MM.1S (cell line): ENCODE data around the gene MEGF10.

Experiments
- DNase-seq: peaks from one replicate; pipeline ENCODE4 v3.0.0-alpha.2; 2015
- H2AFZ ChIP-seq: fragments of 300-600 bp; sonication (generic); 2 replicates; pipeline ENCODE4 v1.6.0; 2016; ENCODE audit warnings: antibody characterized with exemption, low read length
- H3F3A ChIP-seq: fragments of 300-600 bp; sonication (generic); 2 replicates; pipeline ENCODE4 v1.6.1; 2016; ENCODE audit warnings: mild to moderate bottlenecking, antibody characterized with exemption, low read length, moderate library complexity, mixed read lengths; ENCODE audit not compliant: insufficient read depth
- H3K27ac ChIP-seq: fragments of 300-600 bp; sonication (generic); 2 replicates; pipeline ENCODE4 v1.5.1; 2016; ENCODE audit warnings: mild to moderate bottlenecking, low read length
- H3K27me3 ChIP-seq: fragments of 300-600 bp; sonication (generic); replicated peaks from 2 replicates; pipeline ENCODE4 v1.6.0; 2016; ENCODE audit warnings: low read length; ENCODE audit not compliant: insufficient read depth
- H3K36me3 ChIP-seq: fragments of 300-600 bp; sonication (generic); replicated peaks from 2 replicates; pipeline ENCODE4 v1.6.1; 2016; ENCODE audit warnings: mild to moderate bottlenecking, low read length, mixed read lengths; ENCODE audit not compliant: insufficient read depth
- H3K4me1 ChIP-seq: fragments of 300-600 bp; sonication (generic); 2 replicates; pipeline ENCODE4 v1.6.1; 2016; ENCODE audit warnings: low read length, mixed read lengths
- H3K4me2 ChIP-seq: fragments of 300-600 bp; sonication (generic); 2 replicates; pipeline ENCODE4 v1.6.0; 2016; ENCODE audit warnings: low read depth, low read length
- H3K4me3 ChIP-seq: fragments of 300-600 bp; sonication (generic); 2 replicates; pipeline ENCODE4 v1.5.1; 2016; ENCODE audit warnings: low read length, mixed read lengths
- H3K79me2 ChIP-seq: fragments of 300-600 bp; sonication (generic); 2 replicates; pipeline ENCODE4 v1.6.1; 2016; ENCODE audit warnings: mixed run types, low read length, mixed read lengths
- H3K9ac ChIP-seq: fragments of 300-600 bp; sonication (generic); 2 replicates; pipeline ENCODE4 v1.6.1; 2016; ENCODE audit warnings: low read length, mixed read lengths
- H3K9me2 ChIP-seq: fragments of 300-600 bp; sonication (generic); replicated peaks from 2 replicates; pipeline ENCODE4 v1.6.1; 2016; ENCODE audit warnings: mild to moderate bottlenecking, low read length, mixed read lengths; ENCODE audit not compliant: insufficient read depth
- H3K9me3 ChIP-seq: fragments of 300-600 bp; sonication (generic); replicated peaks from 2 replicates; pipeline ENCODE4 v1.6.1; 2016; ENCODE audit warnings: mild to moderate bottlenecking, low read length, mixed read lengths; ENCODE audit not compliant: insufficient read depth
- H4K20me1 ChIP-seq: fragments of 300-600 bp; sonication (generic); 2 replicates; pipeline ENCODE4 v1.6.1; 2016; ENCODE audit warnings: mild to moderate bottlenecking, low read length, moderate library complexity, mixed read lengths; ENCODE audit not compliant: insufficient read depth
- CTCF ChIP-seq: fragments of 300-600 bp; sonication (generic); IDR thresholded peaks from 2 replicates; pipeline ENCODE4 v1.5.1; 2016; ENCODE audit warnings: antibody characterized with exemption, low read length, mixed read lengths
- EZH2 ChIP-seq: fragments of 300-600 bp; sonication (generic); optimal IDR thresholded peaks from 2 replicates; pipeline ENCODE3; 2017; ENCODE audit warnings: low read depth, mild to moderate bottlenecking, antibody characterized with exemption, low read length, mixed read lengths
- EZH2phosphoT487 ChIP-seq: fragments of 300-600 bp; sonication (generic); IDR thresholded peaks from 2 replicates; pipeline ENCODE4 v1.6.1; 2018; ENCODE audit warnings: antibody characterized with exemption, low read length

MEGF10 gene

DNA sequence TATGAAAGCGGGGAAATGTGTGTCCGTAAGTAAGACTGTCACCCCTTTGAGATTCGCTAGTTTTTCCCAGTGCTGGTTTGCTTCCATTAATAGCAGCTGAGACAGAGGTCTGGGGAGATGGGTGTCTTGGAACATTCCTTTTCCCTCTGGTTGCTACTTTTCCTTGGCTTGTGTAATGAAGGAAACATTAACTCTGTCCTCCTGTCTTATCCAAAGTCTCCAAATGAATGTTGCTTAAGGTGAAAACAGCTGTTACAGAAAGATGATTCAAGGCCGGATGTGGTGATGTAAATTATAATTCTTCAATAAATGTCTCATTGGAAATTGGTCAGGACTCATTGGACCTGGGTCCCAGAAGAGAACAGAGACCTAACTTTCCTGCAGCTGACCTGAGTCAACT, 50.0 kb downstream of the MEGF10 start:
- no peak for TF ChIP-seq CTCF
- TF ChIP-seq EZH2phosphoT487: no peak
- TF ChIP-seq EZH2: no peak
- Histone ChIP-seq H3K79me2 (no peaks in the 10 kb centered on the region), H3F3A (no peaks in the 10 kb centered on the region), H3K9me2 (no peaks in the 10 kb centered on the region), H3K9ac (no peak overlapping the region), H2AFZ (no peak overlapping the region), H3K9me3 (no peaks in the 10 kb centered on the region), H3K4me2 (no peak overlapping the region), H3K4me1 (no peaks in the 10 kb centered on the region), H3K36me3 (no peaks in the 10 kb centered on the region), H3K27ac (no peak overlapping the region), H4K20me1 (no peaks in the 10 kb centered on the region), H3K27me3 (no peaks in the 10 kb centered on the region), H3K4me3 (no peak overlapping the region)
- no peak for DNase-seq

- H2AFZ ChIP-seq: no peak overlapping the region
- no peak for DNase-seq
- no peak overlapping the region for H3K9ac ChIP-seq
- H3F3A ChIP-seq: no peaks in the 10 kb centered on the region
- no peaks in the 10 kb centered on the region for H3K9me2 ChIP-seq
- no peak for TF ChIP-seq EZH2phosphoT487
- no peak for TF ChIP-seq EZH2
- no peak for TF ChIP-seq CTCF
- no peaks in the 10 kb centered on the region for H3K79me2 ChIP-seq
- no peak overlapping the region for H3K4me3 ChIP-seq
- no peaks in the 10 kb centered on the region for H3K36me3 ChIP-seq
- H3K9me3 ChIP-seq: no peaks in the 10 kb centered on the region
- no peaks in the 10 kb centered on the region for H4K20me1 ChIP-seq
- no peaks in the 10 kb centered on the region for H3K4me1 ChIP-seq
- H3K27ac ChIP-seq: no peak overlapping the region
- no peaks in the 10 kb centered on the region for H3K27me3 ChIP-seq
- no peak overlapping the region for H3K4me2 ChIP-seq
Measured at GRCh38 chr5:127342364-127342763, 51.8 kb downstream of the MEGF10 start.

DNA sequence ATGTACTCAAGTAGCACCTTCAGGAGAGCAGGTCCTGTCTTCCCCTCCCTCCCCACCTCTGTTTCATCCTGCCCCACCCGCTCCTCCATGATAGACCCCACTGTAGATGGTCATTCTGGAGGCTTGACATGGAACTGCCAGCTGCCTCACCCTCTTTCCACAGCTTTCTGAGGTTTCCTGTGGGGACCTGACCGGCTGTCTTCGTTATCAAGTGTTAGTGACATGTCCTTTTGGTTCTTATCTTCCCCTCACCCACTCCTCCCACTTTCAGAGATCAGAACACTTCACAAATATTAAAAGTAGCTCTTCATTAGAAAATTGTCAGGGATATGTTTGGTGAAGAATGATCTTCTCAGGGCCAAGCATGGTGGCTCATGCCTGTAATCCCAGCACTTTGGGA, 52.7 kb downstream of the MEGF10 start:
- H3K79me2 ChIP-seq: no peaks in the 10 kb centered on the region
- no peaks in the 10 kb centered on the region for H3K4me1 ChIP-seq
- H3K9me3 ChIP-seq: no peaks in the 10 kb centered on the region
- no peak overlapping the region for H3K27ac ChIP-seq
- H3K9ac ChIP-seq: no peak overlapping the region
- no peaks in the 10 kb centered on the region for H3K9me2 ChIP-seq
- no peaks in the 10 kb centered on the region for H4K20me1 ChIP-seq
- no peaks in the 10 kb centered on the region for H3K36me3 ChIP-seq
- TF ChIP-seq EZH2: no peak
- TF ChIP-seq CTCF: no peak
- TF ChIP-seq EZH2phosphoT487: no peak
- no peak for DNase-seq
- H3F3A ChIP-seq: no peaks in the 10 kb centered on the region
- no peaks in the 10 kb centered on the region for H3K27me3 ChIP-seq
- H3K4me3 ChIP-seq: no peak overlapping the region
- H2AFZ ChIP-seq: no peak overlapping the region
- H3K4me2 ChIP-seq: no peak overlapping the region

- no peak overlapping the region for H2AFZ ChIP-seq
- H3K36me3 ChIP-seq: no peaks in the 10 kb centered on the region
- H3K4me2 ChIP-seq: no peak overlapping the region
- H3K79me2 ChIP-seq: no peaks in the 10 kb centered on the region
- TF ChIP-seq EZH2: no peak
- TF ChIP-seq CTCF: no peak
- TF ChIP-seq EZH2phosphoT487: no peak
- H3K27ac ChIP-seq: no peak overlapping the region
- H3K4me1 ChIP-seq: no peaks in the 10 kb centered on the region
- H3K4me3 ChIP-seq: no peak overlapping the region
- no peaks in the 10 kb centered on the region for H3F3A ChIP-seq
- no peaks in the 10 kb centered on the region for H3K9me2 ChIP-seq
- H3K9ac ChIP-seq: no peak overlapping the region
- no peaks in the 10 kb centered on the region for H3K27me3 ChIP-seq
- DNase-seq: no peak
- no peaks in the 10 kb centered on the region for H4K20me1 ChIP-seq
- H3K9me3 ChIP-seq: no peaks in the 10 kb centered on the region
Measured at GRCh38 chr5:127343866-127344265, 53.3 kb downstream of the MEGF10 start.
